D341Med (cell line): Measurements from ENCODE around the gene LRCOL1.

ENCODE experiments used
- DNase-seq: peaks from one replicate; pipeline ENCODE4 v3.0.0; 2012; ENCODE audit warnings: low spot score

The LRCOL1 gene

DNA sequence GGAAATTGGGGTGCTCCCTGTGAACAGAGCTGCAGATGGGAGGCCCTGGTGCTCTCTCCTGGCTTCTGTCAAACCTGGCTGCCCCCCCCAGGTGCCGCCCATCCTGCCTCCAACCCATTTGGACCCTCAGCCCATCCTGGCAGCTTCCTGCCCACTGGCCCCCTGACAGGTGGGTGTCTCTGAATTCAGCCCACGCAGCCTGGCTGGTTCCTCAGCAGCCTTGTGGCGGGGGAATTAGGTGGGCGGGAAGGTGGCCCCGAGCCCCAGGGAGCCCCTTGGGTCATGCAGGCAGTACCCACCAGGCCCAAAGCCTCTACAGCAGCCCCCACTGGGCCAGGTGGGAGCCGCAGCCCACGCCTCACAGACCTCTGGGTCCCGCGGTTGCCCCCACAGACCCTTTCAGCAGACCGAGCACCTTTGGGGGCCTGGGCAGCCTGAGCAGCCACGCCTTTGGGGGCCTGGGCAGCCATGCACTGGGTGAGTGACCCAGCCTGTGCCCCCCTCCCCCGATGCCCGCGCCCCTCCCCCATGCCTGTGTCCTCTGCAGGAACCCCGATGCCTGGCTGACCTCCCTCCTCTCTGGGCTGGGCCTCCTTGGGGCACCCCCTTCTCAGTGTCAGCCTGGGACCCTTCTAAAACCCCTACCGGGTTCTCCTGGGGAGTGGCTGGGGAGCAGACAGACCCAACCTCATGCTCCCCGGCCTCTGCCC is 28.9 kb downstream of the LRCOL1 start:
- DNase-seq, result no peak

DNA sequence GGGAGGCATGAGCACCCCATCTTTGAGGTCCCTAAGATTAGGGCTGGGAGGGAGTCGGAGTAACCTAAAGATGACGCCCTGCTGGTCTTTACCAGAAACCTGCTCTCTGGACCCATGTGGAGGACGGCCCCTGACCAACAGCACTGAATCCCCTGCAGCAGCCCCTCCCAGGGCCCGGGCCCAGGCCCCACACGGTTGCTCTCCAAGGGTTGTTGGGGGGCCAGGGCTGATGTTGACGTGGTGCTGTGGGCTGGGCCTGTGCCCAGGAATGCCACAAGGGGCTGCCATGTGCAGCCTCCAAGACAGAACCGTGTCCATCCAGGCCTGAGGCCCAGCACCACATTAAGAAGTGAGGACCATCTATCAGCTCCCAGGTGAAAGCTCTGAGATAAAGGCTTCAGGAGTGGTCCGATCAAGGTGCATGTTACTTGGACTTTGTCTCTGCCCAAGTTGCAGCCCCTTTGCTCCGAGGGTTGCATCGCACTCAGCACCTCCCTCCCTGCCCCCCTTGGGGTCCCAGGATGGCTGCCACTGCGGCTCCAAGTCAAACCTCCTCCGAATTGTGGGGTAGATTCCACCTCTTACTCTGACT is 29.6 kb downstream of the LRCOL1 start:
- no peak for DNase-seq

GRCh38 chr12:132579744-132580143 is 30.6 kb downstream of the LRCOL1 start:
- DNase-seq, result no peak

GRCh38 chr12:132578826-132579225 is 31.6 kb downstream of the LRCOL1 start:
- no peak for DNase-seq

GRCh38 chr12:132578118-132578517 is 32.3 kb downstream of the LRCOL1 start:
- no peak for DNase-seq

DNA sequence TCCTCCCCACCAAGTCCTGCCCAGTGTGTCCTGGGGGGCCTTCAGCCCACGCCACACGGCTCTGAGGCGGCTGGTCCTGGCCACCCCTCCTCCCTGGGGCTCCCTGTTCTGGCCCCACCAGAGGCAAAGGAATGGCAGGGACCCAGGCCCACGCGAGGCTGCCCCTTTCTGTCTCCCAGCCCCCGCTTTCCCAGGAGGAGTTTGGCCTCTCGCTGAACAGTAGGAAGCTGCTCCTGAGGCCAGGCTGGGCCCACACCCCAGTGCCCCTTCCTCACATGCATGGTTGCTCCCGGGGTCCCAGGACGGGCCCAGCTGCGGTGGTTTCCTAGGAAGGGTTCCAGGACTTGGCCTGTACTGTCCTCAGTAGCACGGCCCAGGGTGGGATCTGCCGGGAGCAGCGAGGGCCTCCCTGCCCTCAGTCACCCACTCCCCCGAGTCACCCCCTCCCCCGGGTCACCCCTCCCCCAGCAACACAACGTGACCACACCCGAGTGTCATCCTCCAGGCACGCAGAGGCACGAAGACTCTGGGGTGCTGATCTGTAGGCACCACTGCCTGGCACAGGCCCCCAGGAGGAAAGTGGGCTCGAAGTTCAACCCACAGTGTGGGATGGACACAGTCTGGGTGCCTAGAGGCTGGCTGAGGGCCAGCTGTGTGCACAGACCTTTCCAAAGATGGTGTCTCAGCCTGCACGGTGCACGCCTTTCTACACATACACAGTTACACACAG is 33.0 kb downstream of the LRCOL1 start:
- DNase-seq, result no peak

DNA sequence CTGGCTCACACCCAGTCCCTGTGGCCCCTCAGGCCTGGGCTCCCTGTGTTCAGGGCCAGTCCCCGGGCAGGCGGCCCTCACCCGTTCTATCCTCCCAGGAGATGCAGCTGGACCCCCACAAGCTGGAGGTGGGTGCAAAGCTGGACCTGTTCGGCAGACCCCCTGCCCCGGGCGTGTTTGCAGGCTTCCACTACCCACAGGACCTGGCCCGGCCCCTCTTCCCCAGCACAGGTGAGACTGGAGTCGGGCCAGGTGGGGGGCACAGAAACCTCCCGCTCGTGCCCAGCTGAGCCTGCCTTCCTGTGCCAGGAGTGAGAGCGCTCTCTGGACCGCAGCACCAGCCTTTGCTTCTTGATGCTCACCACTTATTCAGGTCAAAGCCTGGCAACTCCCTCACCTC is 33.7 kb downstream of the LRCOL1 start:
- DNase-seq, result no peak

- DNase-seq, result no peak
These were observed 34.7 kb downstream of the LRCOL1 start for GRCh38 chr12:132575661-132576060.

GRCh38 chr12:132574271-132574996 is 35.9 kb downstream of the LRCOL1 start:
- DNase-seq, result no peak

DNA sequence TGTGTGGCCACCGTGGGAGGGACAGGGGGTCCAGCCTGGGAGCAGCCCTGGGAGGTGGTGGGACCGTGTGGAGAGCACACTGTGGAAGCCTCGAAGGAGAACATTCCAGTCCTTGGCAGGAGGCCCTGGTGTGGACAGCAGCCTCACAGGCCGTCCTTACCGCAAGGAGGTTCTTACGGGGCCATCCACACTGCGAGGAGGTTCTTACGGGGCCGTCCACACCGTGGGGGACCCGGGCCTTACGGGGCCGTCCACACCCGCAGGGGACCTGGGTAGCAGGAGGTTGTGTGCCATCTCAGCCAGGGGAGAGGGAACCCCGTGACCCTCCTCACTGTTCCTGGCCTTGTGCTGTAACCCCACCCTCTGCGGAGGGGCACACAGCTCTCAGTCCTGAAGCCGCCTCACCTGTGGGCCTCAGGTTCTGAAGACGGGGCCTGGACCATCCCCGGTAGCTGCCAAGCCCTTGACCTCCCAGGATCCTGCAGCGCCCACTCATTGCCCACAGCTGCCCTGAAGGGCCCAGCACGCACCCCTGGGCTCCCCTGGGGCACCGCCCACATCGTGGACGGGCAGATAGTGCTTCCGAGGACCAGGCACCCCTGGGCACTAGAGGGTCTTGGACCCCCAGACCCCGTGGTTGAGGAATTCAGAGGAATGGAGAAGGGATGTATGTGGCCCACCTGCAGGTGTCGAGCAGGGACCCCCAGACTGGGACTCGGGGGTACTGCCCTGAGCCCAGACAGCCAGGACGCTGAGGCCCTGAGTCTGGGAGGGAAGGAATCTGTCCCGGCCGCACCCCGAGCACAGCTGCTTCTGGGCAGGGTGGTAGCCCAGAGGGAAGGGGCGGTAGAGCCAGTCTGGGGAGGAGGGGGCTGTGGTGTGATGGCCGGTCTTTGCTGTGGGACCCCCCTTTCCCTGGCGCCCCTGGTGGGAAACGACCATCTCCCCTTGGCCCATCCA is 37.3 kb downstream of the LRCOL1 start:
- no peak for DNase-seq

- no peak for DNase-seq
These were observed 38.3 kb downstream of the LRCOL1 start for GRCh38 chr12:132572106-132572505.

GRCh38 chr12:132571598-132571997 is 38.8 kb downstream of the LRCOL1 start:
- DNase-seq, result no peak

GRCh38 chr12:132571051-132571450 is 39.3 kb downstream of the LRCOL1 start:
- no peak for DNase-seq

DNA sequence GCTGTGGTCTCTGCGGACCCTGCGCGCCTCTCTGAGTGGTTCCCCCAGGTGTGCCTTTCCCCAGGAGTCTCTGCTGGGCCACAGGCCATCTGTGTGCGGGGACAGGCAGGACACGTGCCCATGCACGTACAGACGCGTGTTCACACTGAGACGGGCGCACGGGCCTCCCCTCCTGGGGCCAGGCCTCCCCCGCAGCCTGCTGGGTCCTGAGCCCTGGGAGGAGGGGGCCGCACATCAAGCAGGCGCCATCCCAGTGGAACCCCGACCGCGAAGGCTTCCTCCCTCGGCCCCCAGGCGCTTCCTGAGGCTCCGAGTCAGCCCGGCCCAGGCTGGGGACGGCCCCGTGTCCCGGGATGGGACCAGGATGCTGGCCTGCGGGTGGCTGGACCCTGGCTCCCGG is 39.7 kb downstream of the LRCOL1 start:
- no peak for DNase-seq

DNA sequence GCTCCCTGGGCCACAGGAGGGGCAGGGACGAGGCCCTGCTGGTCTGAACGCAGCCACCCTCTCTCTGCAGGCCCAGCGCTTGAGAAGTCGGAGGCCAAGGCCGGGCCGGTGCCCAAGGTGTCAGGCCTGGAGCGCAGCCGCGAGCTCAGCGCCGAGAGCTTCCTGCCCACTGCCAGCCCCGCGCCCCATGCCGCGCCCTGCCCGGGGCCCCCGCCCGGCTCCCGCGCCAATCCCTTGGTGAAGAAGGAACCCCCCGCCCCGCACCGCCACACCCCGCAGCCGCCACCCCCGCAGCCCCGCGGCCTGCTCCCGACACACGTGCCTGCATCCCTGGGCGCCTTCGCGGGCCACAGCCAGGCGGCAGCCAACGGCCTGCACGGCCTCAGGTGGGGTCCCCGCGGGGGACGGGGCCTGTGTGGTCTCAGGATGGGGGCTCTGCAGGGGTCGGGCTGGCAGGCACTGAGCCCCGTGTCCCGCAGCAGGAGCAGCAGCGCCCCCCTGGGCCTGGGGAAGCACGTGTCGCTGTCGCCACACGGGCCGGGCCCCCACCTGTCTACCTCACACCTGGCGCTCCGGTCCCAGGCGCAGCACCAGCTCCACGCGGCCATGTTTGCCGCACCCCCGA is 40.4 kb downstream of the LRCOL1 start:
- no peak for DNase-seq

DNA sequence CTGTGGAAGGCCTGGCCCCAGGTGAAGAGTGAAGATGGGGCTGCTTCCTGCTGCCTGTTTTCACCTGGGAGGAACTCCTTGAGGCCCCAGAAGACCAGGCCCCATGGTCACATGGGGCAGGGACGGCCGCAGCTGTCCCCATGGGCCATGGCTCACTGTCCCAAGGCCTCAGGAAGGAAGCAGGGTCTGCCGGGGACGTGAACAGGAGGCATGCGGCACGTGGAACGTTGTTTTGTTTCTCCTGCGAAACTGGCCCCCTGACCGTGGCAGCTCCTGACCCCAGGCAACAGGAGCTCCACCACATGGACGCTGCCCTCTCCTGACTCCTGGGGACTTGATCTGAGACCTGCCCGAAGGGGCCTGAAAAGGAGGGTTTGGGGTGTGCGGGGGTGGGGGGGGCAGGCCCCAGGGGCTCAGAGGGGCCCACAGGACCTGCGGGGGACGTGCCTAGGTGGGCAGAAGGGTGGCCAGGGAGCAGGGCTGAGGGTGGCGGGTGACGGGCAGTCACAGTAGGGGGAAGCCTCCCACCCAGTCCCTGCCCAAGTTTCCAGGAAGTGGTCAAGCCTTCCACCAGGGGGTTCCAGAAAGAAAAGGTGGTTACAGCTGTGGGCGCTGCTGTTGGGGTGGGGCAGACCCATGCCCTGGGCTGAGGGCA is 41.4 kb downstream of the LRCOL1 start:
- DNase-seq, result no peak

DNA sequence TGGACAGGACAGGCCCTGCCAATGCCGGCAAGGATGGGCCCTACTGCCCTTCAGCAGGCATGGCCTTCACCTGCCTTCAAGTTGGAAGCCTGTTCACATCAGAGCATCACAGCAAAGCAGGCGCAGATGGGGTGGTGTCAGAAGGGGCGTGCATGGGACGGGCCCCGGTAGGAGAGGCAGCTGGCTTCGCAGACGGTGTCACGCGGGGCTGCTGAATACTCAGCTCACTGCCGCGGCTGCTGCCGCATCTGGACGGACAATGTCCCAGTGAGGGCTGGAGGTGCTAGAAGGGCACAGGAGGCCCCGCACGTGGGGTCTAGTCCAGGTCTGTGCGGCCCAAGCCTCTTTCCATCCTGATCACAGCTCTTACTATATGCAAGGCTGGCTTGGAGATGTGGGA is 42.1 kb downstream of the LRCOL1 start:
- DNase-seq, result no peak

DNA sequence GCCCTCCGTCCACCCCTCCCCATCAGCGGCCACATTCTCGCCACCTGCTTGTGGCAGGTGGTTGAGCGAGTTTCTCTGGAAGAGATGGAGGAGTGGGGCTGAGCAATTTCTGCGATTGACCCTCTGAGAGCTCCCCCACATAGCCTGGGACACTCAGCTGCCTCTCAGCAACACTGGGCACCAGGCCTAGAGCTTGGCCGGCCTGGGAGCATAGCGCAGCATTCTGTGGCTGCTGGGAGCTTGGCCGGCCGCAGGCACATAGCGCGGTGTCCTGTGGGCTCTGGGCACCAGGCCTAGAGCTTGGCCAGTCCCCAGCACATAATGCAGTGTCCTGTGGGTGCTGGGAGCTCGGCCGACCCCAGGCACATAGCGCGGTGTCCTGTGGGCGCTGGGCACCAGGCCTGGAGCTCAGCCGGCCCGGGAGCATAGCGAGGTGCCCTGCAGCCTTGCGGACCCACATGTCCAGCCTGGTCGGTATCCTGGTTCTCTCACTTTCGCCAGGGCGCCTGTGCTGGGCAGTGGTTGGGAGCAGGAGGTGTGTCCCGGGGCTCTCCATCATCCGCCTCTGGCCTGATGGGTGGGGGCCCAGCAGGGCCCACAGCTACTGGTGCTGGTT is 43.8 kb downstream of the LRCOL1 start:
- no peak for DNase-seq

DNA sequence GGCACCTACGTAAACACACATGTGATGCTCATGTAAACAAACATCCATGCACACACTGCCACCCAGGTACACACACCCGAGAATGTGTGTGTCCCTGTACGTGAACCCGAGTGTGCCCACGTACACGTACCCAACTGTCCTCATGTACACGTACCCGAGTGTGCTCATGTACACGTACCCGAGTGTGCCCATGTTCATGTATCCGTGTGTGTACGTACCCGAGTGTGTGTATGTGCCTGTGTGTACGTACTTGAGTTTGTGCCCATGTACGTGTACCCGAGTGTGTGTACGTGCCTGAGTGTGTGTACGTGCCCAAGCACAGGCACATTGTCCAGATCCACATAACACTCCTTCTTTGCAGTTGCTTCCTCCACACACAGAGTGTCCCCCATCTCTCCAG is 45.0 kb downstream of the LRCOL1 start:
- DNase-seq, result no peak

DNA sequence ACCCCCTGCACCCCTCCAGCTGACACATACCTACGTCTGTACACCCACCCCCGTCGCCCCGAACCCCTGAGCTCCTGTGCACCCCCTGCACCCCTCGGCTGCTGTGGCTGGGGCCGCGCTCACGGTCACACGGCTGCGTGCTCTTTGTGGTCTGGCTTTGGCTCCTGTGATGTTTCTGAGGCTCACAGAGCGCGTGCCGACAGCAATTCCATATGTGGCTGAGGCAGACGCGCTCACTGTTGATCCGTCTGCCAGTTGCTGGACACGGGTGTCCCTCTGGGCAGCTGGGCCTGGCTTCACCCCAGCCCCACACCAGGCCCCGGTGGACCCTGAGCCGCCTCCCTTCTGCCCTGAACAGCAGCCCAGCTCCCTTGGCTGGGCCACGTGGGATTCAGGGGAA is 46.5 kb downstream of the LRCOL1 start:
- DNase-seq, result no peak
